HG03175 (cell line): ENCODE data around the gene FLII.
"Not testable (repeated sequence)": the region's sequence is repeated elsewhere in the genome, so short reads cannot be mapped to it uniquely, and the experiment has no call there.

Experiments
- ATAC-seq: cut with Tn5 transposase; IDR thresholded peaks from one replicate; pipeline ENCODE4 v1.9.1; 2021; ENCODE audit warnings: mild to moderate bottlenecking, moderate library complexity; ENCODE audit not compliant: unreplicated experiment

FLII gene

GRCh38 chr17:18224387-18225120, 34.0 kb downstream of the FLII start:
- ATAC-seq: no peak

DNA sequence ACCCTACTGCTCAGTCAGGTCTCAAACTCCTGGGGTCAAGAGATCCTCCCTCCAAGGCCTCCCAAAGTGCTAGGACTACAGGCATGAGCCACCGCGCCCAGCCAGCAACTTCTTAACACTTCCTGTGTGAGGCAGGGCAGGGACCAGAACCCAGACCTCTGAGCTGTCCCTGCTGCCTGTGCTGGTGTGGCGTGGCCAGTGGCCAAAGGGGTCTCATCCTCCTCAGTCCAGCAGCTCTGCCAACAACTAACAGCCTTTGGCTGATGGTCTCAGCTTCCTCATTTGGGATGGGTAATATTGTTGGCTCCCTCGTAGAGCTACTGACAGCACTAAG, 34.5 kb downstream of the FLII start:
- ATAC-seq: no peak

- no peak for ATAC-seq
Observed at GRCh38 chr17:18218756-18219415, 39.7 kb downstream of the FLII start.

DNA sequence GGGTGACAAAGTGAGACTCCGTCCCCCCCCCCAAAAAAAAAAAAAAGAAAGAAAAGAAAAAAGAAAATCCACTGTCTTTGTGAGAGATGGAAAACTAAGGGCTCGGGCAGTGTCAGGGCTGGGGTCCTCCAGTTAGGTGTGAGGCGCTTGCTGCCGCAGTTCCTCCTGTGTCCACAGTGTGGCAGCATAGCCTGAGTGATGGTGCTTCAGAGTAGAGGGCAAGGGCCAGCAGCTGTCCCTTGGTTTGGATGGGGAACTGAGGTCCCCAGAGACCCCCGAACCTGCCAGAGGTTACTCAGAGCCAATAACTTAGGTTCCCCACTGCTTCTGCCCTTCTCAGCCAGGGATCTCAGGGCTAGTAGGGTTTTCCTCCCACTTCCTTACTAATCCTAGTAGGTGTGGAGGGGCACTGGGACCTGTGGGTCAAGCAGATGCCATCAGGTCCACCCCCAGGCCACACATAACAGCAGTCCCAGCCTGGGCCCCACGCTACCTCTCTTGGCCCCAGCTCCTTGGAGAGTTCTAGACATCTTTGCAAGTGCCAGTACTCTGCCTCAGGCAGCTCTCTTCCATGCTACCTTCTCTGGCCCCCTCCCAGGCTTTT, 41.0 kb downstream of the FLII start:
- ATAC-seq: no peak

GRCh38 chr17:18216906-18217305, 41.6 kb downstream of the FLII start:
- ATAC-seq: not testable (repeated sequence)

DNA sequence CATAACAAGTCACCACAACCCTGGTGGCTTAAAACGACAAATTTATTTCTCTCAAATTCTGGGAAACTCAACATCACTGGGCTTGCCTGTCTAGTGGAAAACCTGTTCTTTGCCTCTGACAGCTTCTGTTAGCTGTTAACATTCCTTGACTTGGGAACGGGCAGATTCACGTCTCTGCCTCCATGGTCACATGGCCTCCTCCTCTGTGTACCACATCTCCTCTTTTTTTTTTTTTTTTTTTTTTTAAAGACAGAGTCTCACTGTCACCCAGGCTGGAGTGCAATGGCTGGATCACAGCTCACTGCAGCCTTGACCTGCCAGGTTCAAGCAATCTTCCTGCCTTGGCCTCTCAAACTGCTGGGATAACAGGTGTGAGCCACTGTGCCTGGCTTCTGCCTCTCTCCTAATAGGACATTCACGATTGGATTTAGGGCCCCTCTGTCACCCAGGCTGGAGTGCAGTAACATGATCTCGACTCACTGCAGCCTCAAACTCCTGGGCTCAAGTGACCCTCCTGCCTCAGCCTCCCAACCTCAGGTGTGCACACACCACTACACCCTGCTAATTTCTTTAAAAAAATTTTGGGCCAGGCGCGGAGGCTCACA, 44.8 kb downstream of the FLII start:
- ATAC-seq: no peak

DNA sequence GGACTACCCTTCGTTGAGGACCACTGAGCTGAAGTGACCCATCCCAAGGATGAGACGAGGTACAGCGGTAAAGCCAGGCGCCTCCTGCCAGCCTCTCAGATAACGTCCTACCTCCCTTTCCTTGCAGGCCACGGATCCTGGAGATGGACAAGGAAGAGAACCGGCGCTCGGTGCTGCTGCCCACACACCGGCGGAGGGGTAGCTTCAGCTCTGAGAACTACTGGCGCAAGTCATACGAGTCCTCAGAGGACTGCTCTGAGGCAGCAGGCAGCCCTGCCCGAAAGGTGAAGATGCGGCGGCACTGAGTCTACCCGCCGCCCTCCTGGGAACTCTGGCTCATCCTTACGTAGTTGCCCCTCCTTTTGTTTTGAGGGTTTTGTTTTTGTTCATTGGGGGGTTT, 50.4 kb downstream of the FLII start:
- no peak for ATAC-seq

GRCh38 chr17:18206962-18207361, 51.6 kb downstream of the FLII start:
- ATAC-seq: no peak

- no peak for ATAC-seq
Observed at GRCh38 chr17:18205861-18206260, 52.7 kb downstream of the FLII start.

DNA sequence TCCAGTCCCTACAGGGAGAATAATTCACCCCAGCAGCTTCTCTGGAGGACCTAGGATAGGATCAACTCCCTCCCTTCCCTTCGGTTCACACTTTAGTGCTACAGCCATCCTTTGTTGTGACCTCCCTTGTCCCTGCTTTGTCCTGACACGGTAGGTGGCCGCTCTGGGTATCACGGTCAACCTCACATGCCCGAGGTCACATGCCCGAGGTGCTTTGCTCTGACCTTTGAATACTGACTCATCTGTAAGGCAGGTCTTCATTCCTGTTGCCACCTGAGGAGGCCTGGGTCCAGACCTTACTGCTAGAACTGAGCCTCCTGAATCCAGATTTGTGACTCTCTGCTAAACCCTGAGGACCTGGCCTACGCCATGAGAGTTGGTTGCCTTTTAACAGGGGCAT, 55.2 kb downstream of the FLII start:
- no peak for ATAC-seq

DNA sequence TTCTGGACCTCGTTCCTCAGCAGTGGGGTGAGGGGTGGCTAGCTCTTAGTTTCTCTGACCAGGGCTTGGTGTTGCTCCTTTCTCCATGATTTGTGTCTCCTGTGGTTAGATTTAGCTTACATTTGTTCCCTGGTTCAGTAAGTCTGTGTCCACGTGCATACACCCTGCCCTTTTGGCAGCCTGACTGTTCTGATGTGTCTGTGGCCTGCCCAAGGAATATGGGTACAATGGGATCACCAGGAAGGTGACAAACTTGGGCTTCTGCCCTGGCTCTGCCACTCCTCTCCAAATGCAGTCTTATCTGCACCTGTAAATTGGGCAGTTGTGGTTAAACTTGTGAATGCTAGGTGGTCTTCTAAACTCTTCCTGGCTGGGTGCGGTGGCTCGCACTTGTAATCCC, 57.4 kb downstream of the FLII start:
- ATAC-seq: no peak

DNA sequence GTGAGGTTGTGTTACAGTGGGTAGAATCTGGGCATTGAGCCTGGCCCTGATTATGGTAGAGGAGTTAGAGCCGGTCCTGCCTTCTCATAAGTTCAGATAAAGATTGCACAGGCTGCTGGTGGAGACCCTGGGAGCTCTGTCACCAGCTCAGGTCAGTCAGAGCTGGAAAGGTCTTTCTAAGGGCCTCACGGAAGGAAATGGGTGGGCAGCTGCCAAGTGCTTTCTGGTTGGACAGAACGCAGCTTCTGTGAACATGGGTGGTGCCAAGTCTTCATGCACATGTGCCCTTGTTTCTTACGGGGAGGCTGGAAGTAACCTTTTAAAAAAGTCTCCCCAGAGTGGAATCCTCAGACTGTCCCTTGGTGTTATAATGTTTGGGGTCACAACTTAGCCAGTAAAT, 60.0 kb downstream of the FLII start:
- no peak for ATAC-seq

GRCh38 chr17:18197535-18198194, 60.9 kb downstream of the FLII start:
- ATAC-seq: no peak

DNA sequence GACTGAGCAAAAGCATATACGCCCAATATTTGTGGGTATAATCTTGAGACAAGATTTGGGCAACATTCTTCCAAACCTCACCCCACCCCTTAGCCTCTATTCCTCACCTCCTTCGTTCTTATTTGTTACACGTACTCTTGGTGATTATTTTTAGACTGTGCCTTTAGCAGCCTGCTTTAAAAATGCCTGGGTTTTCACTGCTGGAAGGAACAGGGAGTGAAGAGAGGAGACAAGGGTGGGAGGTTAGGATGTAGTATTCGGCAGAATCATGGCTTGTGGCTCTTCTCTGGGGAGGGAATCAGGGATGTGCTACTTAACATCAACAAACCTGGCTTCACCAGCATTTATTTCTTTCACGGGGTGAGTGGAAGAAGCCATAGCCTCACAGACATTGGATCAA, 63.3 kb downstream of the FLII start:
- ATAC-seq: no peak
